GM12878 (cell line): ENCODE data around the gene ADRA2C. TPM values are rescaled to one million over a fixed set of nuclear protein-coding genes. Genes with fewer than 3 reads are reported as not detected.

Experiments
- ATAC-seq: fragments of 200-7000 bp; cut with Tn5 transposase; 3 replicates; pipeline ENCODE4 v1.9.1; 2020; ENCODE audit warnings: mild to moderate bottlenecking, moderate library complexity
- BruUV-seq: library from RNA; stranded (reverse); fragments of 400-500 nt; replicated peaks from 2 replicates; lab custom pipeline; 2021; lab: Mats Ljungman, UMichigan
- CTCF ChIA-PET: fragments of 300-600 bp; sonication (Branson Sonifier 250); formaldehyde crosslinking; extraction: SDS; loops from one replicate; lab custom pipeline; 2021; ENCODE audit warnings: inconsistent platforms; lab: Yijun Ruan, JAX
- POLR2A ChIA-PET: fragments of 350-600 bp; formaldehyde crosslinking; extraction: SDS; loops from one replicate; lab custom pipeline; 2021; ENCODE audit warnings: inconsistent platforms; lab: Charles Lee
- RAD21 ChIA-PET: fragments of 300-600 bp; sonication (Branson Sonifier 250); formaldehyde crosslinking; loops from one replicate; lab custom pipeline; 2023; ENCODE audit warnings: antibody characterized with exemption; ENCODE audit not compliant: unreplicated experiment; lab: Charles Lee
- SMC1A ChIA-PET: fragments of 300-600 bp; sonication (Branson Sonifier 250); formaldehyde crosslinking; loops from one replicate; lab custom pipeline; 2023; ENCODE audit not compliant: unreplicated experiment, uncharacterized antibody; lab: Charles Lee
- DNase-seq: peaks from one replicate; pipeline ENCODE4 v3.0.0-alpha.2; 2011; ENCODE audit warnings: low read depth, low spot score
- FAIRE-seq: peaks from 3 replicates; lab custom pipeline; 2011; peaks lifted over from hg19 to GRCh38; lab: Jason Lieb, UNC
- H2AFZ ChIP-seq: 2 replicates; pipeline ENCODE4 v1.6.0; 2011; ENCODE audit warnings: low read depth, low read length, control low read depth; ENCODE audit not compliant: control insufficient read depth
- H3K27ac ChIP-seq: 2 replicates; pipeline ENCODE4 v1.5.1; 2011; ENCODE audit warnings: control low read depth; ENCODE audit not compliant: control insufficient read depth, insufficient read depth
- H3K27me3 ChIP-seq, 2 experiments: replicated peaks in 1 of 2; 2 replicates each; pipeline versions ENCODE4 v1.6.0 to v1.6.1; 2011; ENCODE audit warnings: low read length in 1 of 2; ENCODE audit not compliant: control insufficient read depth in 2 of 2, insufficient read depth in 2 of 2
- H3K36me3 ChIP-seq, 2 experiments: 2 replicates each; pipeline ENCODE4 v1.5.1; 2011; ENCODE audit warnings: low read length in 1 of 2; ENCODE audit not compliant: control insufficient read depth in 2 of 2, insufficient read depth in 2 of 2
- H3K4me1 ChIP-seq: 2 replicates; pipeline ENCODE4 v1.6.1; 2011; ENCODE audit warnings: mild to moderate bottlenecking, low read length, moderate library complexity, mixed read lengths; ENCODE audit not compliant: control insufficient read depth, insufficient read depth
- H3K4me2 ChIP-seq: 2 replicates; pipeline ENCODE4 v1.6.0; 2011; ENCODE audit warnings: control low read depth; ENCODE audit not compliant: control insufficient read depth, insufficient read depth
- H3K4me3 ChIP-seq: fragments of 200-600 bp; sonication (generic); 2 replicates; pipeline ENCODE4 v1.5.1; 2016
- H3K79me2 ChIP-seq: 2 replicates; pipeline ENCODE4 v1.6.0; 2011; ENCODE audit warnings: low read length; ENCODE audit not compliant: control insufficient read depth, insufficient read depth
- H3K9ac ChIP-seq: 2 replicates; pipeline ENCODE4 v1.8.0; 2011; ENCODE audit warnings: low read length, control low read depth, mixed read lengths; ENCODE audit not compliant: control insufficient read depth, insufficient read depth
- H3K9me3 ChIP-seq: replicated peaks from 3 replicates; pipeline ENCODE4 v1.5.1; 2011; ENCODE audit warnings: mild to moderate bottlenecking, low read length; ENCODE audit not compliant: control insufficient read depth, insufficient read depth
- H4K20me1 ChIP-seq: 2 replicates; pipeline ENCODE4 v1.6.0; 2011; ENCODE audit not compliant: control insufficient read depth, insufficient read depth
- ATF2 ChIP-seq: IDR thresholded peaks from 2 replicates; pipeline ENCODE4 v1.6.1; 2012; ENCODE audit warnings: low read length, inconsistent platforms
- BHLHE40 ChIP-seq, 2 experiments: fragments of 450-650 bp in 1 of 2; IDR thresholded peaks; 2 replicates each; pipeline ENCODE4 v1.6.1; 2011 to 2017; ENCODE audit warnings: low read depth in 2 of 2, borderline replicate concordance in 1 of 2, improper control_type of control experiment in 1 of 2, low read length in 1 of 2, mild to moderate bottlenecking in 1 of 2
- BMI1 ChIP-seq: fragments of 450-650 bp; IDR thresholded peaks from 2 replicates; pipeline ENCODE4 v1.6.1; 2016; ENCODE audit warnings: mild to moderate bottlenecking, moderate library complexity, borderline replicate concordance
- CBX3 ChIP-seq: fragments of 200-600 bp; sonication (generic); IDR thresholded peaks from 2 replicates; pipeline ENCODE4 v1.6.1; 2016; ENCODE audit warnings: low read depth, borderline replicate concordance
- CREB1 ChIP-seq: IDR thresholded peaks from 2 replicates; pipeline ENCODE4 v1.6.1; 2012; ENCODE audit warnings: low read depth, mild to moderate bottlenecking, inconsistent platforms
- E4F1 ChIP-seq: fragments of 450-650 bp; IDR thresholded peaks from 2 replicates; pipeline ENCODE4 v1.6.1; 2018; ENCODE audit warnings: borderline replicate concordance, mild to moderate bottlenecking; ENCODE audit not compliant: partially characterized antibody
- EED ChIP-seq: sonication (generic); IDR thresholded peaks from 2 replicates; pipeline ENCODE4 v1.6.1; 2016; ENCODE audit warnings: antibody characterized with exemption, low read depth
- EP300 ChIP-seq, 2 experiments: fragments of 150-350 bp in 1 of 2; IDR thresholded peaks; 2 replicates each; pipeline ENCODE4 v1.6.1; 2011 to 2012; ENCODE audit warnings: low read depth in 2 of 2, low read length in 2 of 2, borderline replicate concordance in 1 of 2, improper control_type of control experiment in 1 of 2, inconsistent platforms in 1 of 2; ENCODE audit not compliant: control insufficient read depth in 1 of 2
- JUNB ChIP-seq: IDR thresholded peaks from 2 replicates; pipeline ENCODE4 v1.6.1; 2016; ENCODE audit warnings: antibody characterized with exemption, mild to moderate bottlenecking
- MEF2A ChIP-seq: IDR thresholded peaks from 2 replicates; pipeline ENCODE4 v1.6.1; 2011; ENCODE audit warnings: low read depth, mild to moderate bottlenecking, low read length, moderate library complexity; ENCODE audit not compliant: insufficient read depth
- MXI1 ChIP-seq: fragments of 150-350 bp; IDR thresholded peaks from 2 replicates; pipeline ENCODE4 v1.6.1; 2011; ENCODE audit warnings: low read depth, mild to moderate bottlenecking, inconsistent platforms, low read length, improper control_type of control experiment
- MYB ChIP-seq: fragments of 150-350 bp; IDR thresholded peaks from 2 replicates; pipeline ENCODE4 v1.6.1; 2014; ENCODE audit warnings: mild to moderate bottlenecking, low read depth, low read length, borderline replicate concordance
- NR2C2 ChIP-seq: IDR thresholded peaks from 2 replicates; pipeline ENCODE4 v1.6.1; 2011; ENCODE audit warnings: borderline replicate concordance, low read depth; ENCODE audit not compliant: control insufficient read depth, insufficient read length
- POLR2AphosphoS5 ChIP-seq: IDR thresholded peaks from 2 replicates; pipeline ENCODE4 v1.6.1; 2011; ENCODE audit warnings: mild to moderate bottlenecking, low read length, inconsistent platforms
- SUZ12 ChIP-seq: fragments of 200-600 bp; sonication (generic); IDR thresholded peaks from one replicate; pipeline ENCODE4 v1.6.1; 2018; ENCODE audit warnings: antibody characterized with exemption, mild to moderate bottlenecking; ENCODE audit not compliant: unreplicated experiment
- TCF12 ChIP-seq: IDR thresholded peaks from 2 replicates; pipeline ENCODE4 v1.6.1; 2011; ENCODE audit warnings: low read depth, mild to moderate bottlenecking, low read length
- WGBS: methylation state at CpG from one replicate; pipeline ENCODE4 v1.1.6; 2016; ENCODE audit warnings: low lambda C conversion rate; ENCODE audit not compliant: insufficient replicate concordance, insufficient coverage; ENCODE audit errors: missing lambda C conversion rate; 5-methylcytosine and 5-hydroxymethylcytosine counted together
- in situ Hi-C: fragments of 300-500 bp; cut with MboI; formaldehyde crosslinking; loops from 9 replicates; pipeline ENCODE4 v1.14.3; 2018; ENCODE audit warnings: mixed read lengths
- intact Hi-C: fragments of 100-400 bp; cut with micrococcal nuclease; formaldehyde crosslinking; loops from one replicate; pipeline ENCODE4 v1.14.2; 2022; ENCODE audit not compliant: unreplicated experiment
- polyA plus RNA-seq, 11 experiments: library from polyadenylated mRNA; depleted of rRNA in 4 of 11; unstranded in 6 of 11; stranded (reverse) in 5 of 11; fragments of >200 nt; fragmentation: Nextera tagmentation in 4 of 11; fragmentation: Illumina TruSeq in 1 of 11; extraction: Ambion mirVana in 4 of 11; extraction: Trizol in 1 of 11; gene quantifications; 1 replicate in 1 of 11; 2 replicates in 10 of 11; pipeline versions ENCODE4 v1.2.1 to v1.2.3, GENCODE V29; 2011 to 2016; ENCODE audit warnings: inconsistent platforms in 2 of 11, missing spikeins in 2 of 11, low read depth in 1 of 11
- total RNA-seq, 4 experiments: library from RNA; depleted of rRNA in 3 of 4; stranded (reverse); fragments of >200 nt in 3 of 4; fragmentation: Illumina TruSeq in 1 of 4; extraction: Trizol in 1 of 4; gene quantifications; 2 replicates each; pipeline versions ENCODE4 v1.2.1 to v1.2.3, GENCODE V29; 2013 to 2021
- TF ChIP-seq, protein P1 (sequence below): IDR thresholded peaks from 2 replicates; pipeline ENCODE4 v1.6.1; 2011; ENCODE audit warnings: borderline replicate concordance, low read depth, mild to moderate bottlenecking, moderate library complexity, mixed read lengths, low read length; ENCODE audit not compliant: insufficient read depth; ENCODE audit errors: extremely low read length

ADRA2C gene
- total and polyA plus RNA-seq, 10 of the 15 experiments (the other 5 are each of a cell fraction or from before 2014, with no cell fraction given): 0.15 TPM; not detected in 9

- H3K4me2 ChIP-seq: no peak overlapping the region
- H3K36me3 ChIP-seq: no peaks in the 10 kb centered on the region
- no peak overlapping the region for H3K4me3 ChIP-seq
- no peak overlapping the region for H3K9ac ChIP-seq
- ChIA-PET POLR2A (no interaction called here), CTCF (interaction anchor here (0.8 to 0.9 kb wide), 2 partner anchors 13 to 134 kb away, joined by 3 to 5 read pairs; no protein-coding TSS in a partner anchor), RAD21 (no interaction called here), SMC1A (no interaction called here)
- DNase-seq (no peak), ATAC-seq (no peak), FAIRE-seq (no peak)
- WGBS: 66% methylated on average over 22 of the region's 23 CpGs
- H3K79me2 ChIP-seq: no peaks in the 10 kb centered on the region
- in situ Hi-C loops: no loop called here
- no peak overlapping the region for H2AFZ ChIP-seq
- peaks cover 2% of the 10 kb centered on the region; the same call in 2 of the 3 replicates for H3K9me3 ChIP-seq
- intact Hi-C loops: no loop called here
- no peaks in the 10 kb centered on the region; a peak in 2 of 4 replicates for H3K27me3 ChIP-seq
- BruUV-seq: no TSS peak
- H3K4me1 ChIP-seq: no peaks in the 10 kb centered on the region
- no peaks in the 10 kb centered on the region for H4K20me1 ChIP-seq
- no peak overlapping the region for H3K27ac ChIP-seq
- TF ChIP-seq TCF12: no peak
- no peak for TF ChIP-seq ATF2
- no peak for TF ChIP-seq NR2C2
- TF ChIP-seq MYB: no peak
- TF ChIP-seq EED: no peak
- no peak for TF ChIP-seq CBX3
- no peak for TF ChIP-seq MEF2A
- no peak for TF ChIP-seq CREB1
- no peak for TF ChIP-seq MXI1
- TF ChIP-seq JUNB: no peak
- TF ChIP-seq POLR2AphosphoS5: no peak
- no peak for TF ChIP-seq EP300 (IDR thresholded peaks at IDR 0.05; ENCODE audit: borderline replicate concordance in 1 of 2, control insufficient read depth in 1 of 2, low read depth in 2 of 2, low read length in 2 of 2)
- TF ChIP-seq E4F1: no peak
- TF ChIP-seq BMI1: no peak
- TF ChIP-seq, protein P1, sequence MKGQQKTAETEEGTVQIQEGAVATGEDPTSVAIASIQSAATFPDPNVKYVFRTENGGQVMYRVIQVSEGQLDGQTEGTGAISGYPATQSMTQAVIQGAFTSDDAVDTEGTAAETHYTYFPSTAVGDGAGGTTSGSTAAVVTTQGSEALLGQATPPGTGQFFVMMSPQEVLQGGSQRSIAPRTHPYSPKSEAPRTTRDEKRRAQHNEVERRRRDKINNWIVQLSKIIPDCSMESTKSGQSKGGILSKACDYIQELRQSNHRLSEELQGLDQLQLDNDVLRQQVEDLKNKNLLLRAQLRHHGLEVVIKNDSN: no peak
- TF ChIP-seq BHLHE40 (IDR thresholded peaks at IDR 0.05; ENCODE audit: borderline replicate concordance in 1 of 2, low read depth in 2 of 2, low read length in 1 of 2): no peak
- no peak for TF ChIP-seq SUZ12
Measured at GRCh38 chr4:3746701-3747580, 19.2 kb upstream of the ADRA2C start.
